ENCODE measurements around the gene ZCCHC3. TPM values are rescaled to one million over a fixed set of nuclear protein-coding genes. Genes with fewer than 3 reads are reported as not detected.
"Not testable (repeated sequence)": the region's sequence is repeated elsewhere in the genome, so short reads cannot be mapped to it uniquely, and the experiment has no call there.

Gene ZCCHC3
- total RNA-seq, 1 donor from 2014 or later: 5.6 TPM

GRCh38 chr20:336040-336439 lies 38.7 kb downstream of the ZCCHC3 start:
- not testable (repeated sequence) for ATAC-seq; DNase-seq (ENCODE audit: low spot score)

GRCh38 chr20:341682-342081 lies 44.3 kb downstream of the ZCCHC3 start:
- no peak for ATAC-seq

GRCh38 chr20:343107-343506 lies 45.7 kb downstream of the ZCCHC3 start:
- DNase-seq (ENCODE audit: low spot score) (no peak), ATAC-seq (no peak)

More at GRCh38 chr20:341682-342081, 44.3 kb downstream of the ZCCHC3 start:
- no peak for DNase-seq (ENCODE audit: low spot score)

- DNase-seq (ENCODE audit: low spot score) (no peak), ATAC-seq (no peak)
Observed at GRCh38 chr20:346033-346639, 48.8 kb downstream of the ZCCHC3 start.

GRCh38 chr20:346640-347316 lies 49.4 kb downstream of the ZCCHC3 start, which contains the start of gene NRSN2:
Gene NRSN2, plus strand, starts transcription at chr20:347111. Its CDS starts 2,533 bp downstream, at chr20:349644.
- DNase-seq (ENCODE audit: low spot score): no peak
- ATAC-seq: peak; percentile 29

- DNase-seq (ENCODE audit: low spot score) (no peak), ATAC-seq (no peak)
Observed at GRCh38 chr20:347317-347639, 49.9 kb downstream of the ZCCHC3 start.

- ATAC-seq (peak; percentile 68), DNase-seq (ENCODE audit: low spot score) (peak; percentile 69)
Observed at GRCh38 chr20:347640-348484, 50.5 kb downstream of the ZCCHC3 start.

- peak; percentile 78 for DNase-seq (ENCODE audit: low spot score)
Observed at GRCh38 chr20:348972-349841, 51.8 kb downstream of the ZCCHC3 start.

More at GRCh38 chr20:348972-349841, 51.8 kb downstream of the ZCCHC3 start:
- peak; percentile 74 for ATAC-seq

Other genes with a start within 250 kb of the ZCCHC3 start
- gene DEFB125, start 209.9 kb upstream of the ZCCHC3 start, total RNA-seq: not detected
- not detected for gene DEFB126, start 155.0 kb upstream of the ZCCHC3 start, total RNA-seq
- gene DEFB127, start 140.1 kb upstream of the ZCCHC3 start, total RNA-seq: not detected
- gene DEFB128, start 107.9 kb upstream of the ZCCHC3 start, total RNA-seq: not detected
- not detected for gene DEFB129, start 70.3 kb upstream of the ZCCHC3 start, total RNA-seq
- 0.15 TPM for gene DEFB132, start 39.8 kb upstream of the ZCCHC3 start, total RNA-seq
- gene C20orf96, start 6.8 kb upstream of the ZCCHC3 start, total RNA-seq: 2.0 TPM
- gene SOX12, start 28.0 kb downstream of the ZCCHC3 start, total RNA-seq: 5.6 TPM
- 3.1 TPM for gene NRSN2, start 49.5 kb downstream of the ZCCHC3 start, total RNA-seq
- 18.3 TPM for gene TRIB3, start 83.2 kb downstream of the ZCCHC3 start, total RNA-seq
- gene RBCK1, start 110.7 kb downstream of the ZCCHC3 start, total RNA-seq: 73.9 TPM
- gene TBC1D20, start 165.0 kb downstream of the ZCCHC3 start, total RNA-seq: 12.6 TPM
- 33.6 TPM for gene CSNK2A1, start 246.2 kb downstream of the ZCCHC3 start, total RNA-seq

Data from left lobe of liver (tissue), 2 donors.